Neural cell (in vitro differentiated cells): ENCODE data around the gene MRPL44. TPM values are rescaled to one million over a fixed set of nuclear protein-coding genes. Genes with fewer than 3 reads are reported as not detected.
A peak's percentile ranks its signal among the peaks of the same experiment; 100 is the strongest.

ENCODE experiments used
- H2AFZ ChIP-seq: fragments of 200-600, 300-800 bp; sonication (generic), shearing (Covaris generic); 2 replicates; pipeline ENCODE4 v1.6.0; 2014; ENCODE audit warnings: low read depth, mild to moderate bottlenecking, antibody characterized with exemption, low read length, moderate library complexity
- H3F3A ChIP-seq: fragments of 200-600 bp; shearing (Covaris generic); 2 replicates; pipeline ENCODE4 v1.6.1; 2016; ENCODE audit warnings: mild to moderate bottlenecking, moderate library complexity, mixed read lengths, antibody characterized with exemption, low read length; ENCODE audit not compliant: insufficient read depth, poor library complexity, severe bottlenecking
- H3K27ac ChIP-seq: fragments of 200-600, 300-800 bp; sonication (generic), shearing (Covaris generic); 2 replicates; pipeline ENCODE4 v1.5.1; 2014; ENCODE audit warnings: mild to moderate bottlenecking, low read length, moderate library complexity
- H3K27me3 ChIP-seq: fragments of 300-800, 200-600 bp; sonication (generic), shearing (Covaris generic); 2 replicates; pipeline ENCODE4 v1.6.0; 2014; ENCODE audit warnings: mild to moderate bottlenecking, low read depth, low read length, moderate library complexity; ENCODE audit not compliant: insufficient read depth
- H3K36me3 ChIP-seq: fragments of 300-800, 200-600 bp; sonication (generic), shearing (Covaris generic); 2 replicates; pipeline ENCODE4 v1.5.1; 2014; ENCODE audit warnings: mild to moderate bottlenecking, antibody characterized with exemption, low read length, moderate library complexity; ENCODE audit not compliant: insufficient read depth
- H3K4me2 ChIP-seq: fragments of 300-800, 200-600 bp; sonication (generic), shearing (Covaris generic); 2 replicates; pipeline ENCODE4 v1.6.0; 2014; ENCODE audit warnings: mild to moderate bottlenecking, low read length
- H3K4me3 ChIP-seq: fragments of 300-800, 200-600 bp; sonication (generic), shearing (Covaris generic); 2 replicates; pipeline ENCODE4 v1.5.1; 2014; ENCODE audit warnings: mild to moderate bottlenecking, low read length, moderate library complexity
- H3K79me2 ChIP-seq: fragments of 200-600 bp; shearing (Covaris generic); replicated peaks from 2 replicates; pipeline ENCODE4 v1.6.0; 2014; ENCODE audit warnings: mild to moderate bottlenecking, low read length, moderate library complexity; ENCODE audit not compliant: insufficient read depth
- H3K9ac ChIP-seq: fragments of 300-800, 200-600 bp; sonication (generic), shearing (Covaris generic); 2 replicates; pipeline ENCODE4 v1.6.1; 2016; ENCODE audit warnings: mild to moderate bottlenecking, low read length, mixed read lengths
- H3K9me2 ChIP-seq: fragments of 200-600 bp; shearing (Covaris generic); 2 replicates; pipeline ENCODE4 v1.6.1; 2016; ENCODE audit warnings: mild to moderate bottlenecking, low read length, mixed read lengths; ENCODE audit not compliant: insufficient read depth
- H3K9me3 ChIP-seq: fragments of 200-600, 300-800 bp; sonication (generic), shearing (Covaris generic); 2 replicates; pipeline ENCODE4 v1.6.1; 2016; ENCODE audit warnings: mild to moderate bottlenecking, mixed run types, low read length, moderate library complexity, mixed read lengths
- H4K20me1 ChIP-seq: fragments of 200-600 bp; shearing (Covaris generic); 2 replicates; pipeline ENCODE4 v1.6.1; 2016; ENCODE audit warnings: mild to moderate bottlenecking, mixed run types; ENCODE audit not compliant: insufficient read depth
- CTCF ChIP-seq: fragments of 450-650 bp; IDR thresholded peaks from 2 replicates; pipeline ENCODE4 v1.5.1; 2014; ENCODE audit warnings: antibody characterized with exemption, mild to moderate bottlenecking, moderate library complexity; ENCODE audit not compliant: poor library complexity, severe bottlenecking
- EP300 ChIP-seq: fragments of 450-650 bp; conservative IDR thresholded peaks from 2 replicates; pipeline ENCODE4 v1.6.1; 2014; ENCODE audit warnings: antibody characterized with exemption, mild to moderate bottlenecking, moderate library complexity; ENCODE audit not compliant: poor library complexity, severe bottlenecking
- EZH2 ChIP-seq: fragments of 200-600, 300-800 bp; shearing (Covaris generic), sonication (generic); IDR thresholded peaks from 2 replicates; pipeline ENCODE4 v1.6.1; 2014; ENCODE audit warnings: antibody characterized with exemption, low read length, borderline replicate concordance, mild to moderate bottlenecking; ENCODE audit not compliant: insufficient read depth, poor library complexity, severe bottlenecking
- MXI1 ChIP-seq: fragments of 450-650 bp; conservative IDR thresholded peaks from 2 replicates; pipeline ENCODE4 v1.6.1; 2014; ENCODE audit warnings: antibody characterized with exemption, mild to moderate bottlenecking; ENCODE audit not compliant: poor library complexity, severe bottlenecking
- POLR2AphosphoS5 ChIP-seq: IDR thresholded peaks from 2 replicates; pipeline ENCODE4 v1.6.1; 2012
- RAD21 ChIP-seq: fragments of 450-650 bp; conservative IDR thresholded peaks from 2 replicates; pipeline ENCODE4 v1.6.1; 2014; ENCODE audit warnings: antibody characterized with exemption, mild to moderate bottlenecking, moderate library complexity
- SMC3 ChIP-seq: fragments of 450-650 bp; conservative IDR thresholded peaks from 2 replicates; pipeline ENCODE4 v1.6.1; 2014; ENCODE audit warnings: antibody characterized with exemption, mild to moderate bottlenecking, moderate library complexity; ENCODE audit not compliant: poor library complexity
- TAF1 ChIP-seq: IDR thresholded peaks from 2 replicates; pipeline ENCODE4 v1.6.1; 2012; ENCODE audit warnings: low read depth
- polyA minus RNA-seq: library from RNA; depleted of rRNA, polyadenylated mRNA; stranded (reverse); fragments of >200 nt; gene quantifications from 2 replicates; pipeline ENCODE4 v1.2.3, GENCODE V29; 2014
- polyA plus RNA-seq: library from polyadenylated mRNA; depleted of rRNA; stranded (reverse); fragments of >200 nt; gene quantifications from 2 replicates; pipeline ENCODE4 v1.2.3, GENCODE V29; 2014
- TF ChIP-seq, protein P1 (sequence below): IDR thresholded peaks from 2 replicates; pipeline ENCODE4 v1.6.1; 2012; ENCODE audit warnings: borderline replicate concordance

Gene MRPL44
- polyA plus RNA-seq (64.1 and 70.6 TPM in 2 replicates), polyA minus RNA-seq (75.5 and 83.1 TPM in 2 replicates)

DNA sequence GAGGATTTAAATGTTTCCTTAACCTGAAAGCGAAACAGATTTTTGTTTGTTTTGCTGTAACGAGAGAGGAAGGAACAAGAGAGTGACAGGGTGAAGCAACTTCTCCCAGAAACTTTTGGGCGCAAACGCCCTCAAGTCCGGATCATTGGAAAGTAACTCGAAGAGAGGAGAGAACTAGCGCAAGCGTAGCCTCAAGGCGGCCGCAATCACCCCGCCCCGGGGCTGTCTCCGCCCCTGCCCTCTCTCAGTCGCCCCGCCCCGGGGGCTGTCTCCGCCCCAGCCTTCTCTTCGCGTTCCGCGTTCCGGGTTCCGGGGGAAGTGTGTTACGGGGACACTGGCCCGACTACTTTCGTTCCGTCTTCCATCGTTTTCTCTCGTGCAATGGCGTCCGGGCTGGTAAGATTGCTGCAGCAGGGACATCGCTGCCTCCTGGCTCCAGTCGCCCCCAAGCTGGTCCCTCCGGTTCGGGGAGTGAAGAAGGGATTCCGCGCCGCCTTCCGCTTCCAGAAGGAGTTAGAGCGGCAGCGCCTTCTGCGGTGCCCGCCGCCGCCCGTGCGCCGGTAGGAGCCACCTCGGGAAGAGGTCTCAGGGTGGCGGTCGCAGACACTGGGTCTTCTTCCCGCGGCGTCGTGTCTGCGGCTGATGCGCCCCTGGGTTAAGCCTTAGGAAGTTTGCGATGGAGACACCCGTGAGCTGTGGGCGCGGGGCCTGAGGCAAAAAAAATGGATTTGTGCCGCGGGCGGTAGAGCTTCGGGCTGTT is at the start of gene MRPL44:
Gene MRPL44, plus strand, starts transcription at position 372 of the 760 bp plus-strand sequence. Its CDS starts 10 bp downstream, at position 382.
- Histone ChIP-seq H3K36me3 (no peaks in the 10 kb centered on the region), H3K9ac (peak within 1 kb of the TSS; percentile 90), H3K79me2 (peaks cover 47% of the 10 kb centered on the region), H4K20me1 (no peaks in the 10 kb centered on the region), H3K9me3 (no peaks in the 10 kb centered on the region), H3F3A (no peaks in the 10 kb centered on the region), H3K4me3 (peak within 1 kb of the TSS; percentile 89), H3K9me2 (no peaks in the 10 kb centered on the region), H3K27me3 (no peaks in the 10 kb centered on the region), H3K4me2 (peak within 1 kb of the TSS; percentile 68), H3K27ac (peak within 1 kb of the TSS; percentile 89), H2AFZ (peak within 1 kb of the TSS; percentile 81)
- TF ChIP-seq TAF1 (peak; percentile 98), EP300 (peak; percentile 69), SMC3 (peak; percentile 41), EZH2 (no peak), POLR2AphosphoS5 (peak; percentile 96), MXI1 (peak; percentile 82), RAD21 (peak; percentile 35), CTCF (peak; percentile 36)
- TF ChIP-seq, protein P1, sequence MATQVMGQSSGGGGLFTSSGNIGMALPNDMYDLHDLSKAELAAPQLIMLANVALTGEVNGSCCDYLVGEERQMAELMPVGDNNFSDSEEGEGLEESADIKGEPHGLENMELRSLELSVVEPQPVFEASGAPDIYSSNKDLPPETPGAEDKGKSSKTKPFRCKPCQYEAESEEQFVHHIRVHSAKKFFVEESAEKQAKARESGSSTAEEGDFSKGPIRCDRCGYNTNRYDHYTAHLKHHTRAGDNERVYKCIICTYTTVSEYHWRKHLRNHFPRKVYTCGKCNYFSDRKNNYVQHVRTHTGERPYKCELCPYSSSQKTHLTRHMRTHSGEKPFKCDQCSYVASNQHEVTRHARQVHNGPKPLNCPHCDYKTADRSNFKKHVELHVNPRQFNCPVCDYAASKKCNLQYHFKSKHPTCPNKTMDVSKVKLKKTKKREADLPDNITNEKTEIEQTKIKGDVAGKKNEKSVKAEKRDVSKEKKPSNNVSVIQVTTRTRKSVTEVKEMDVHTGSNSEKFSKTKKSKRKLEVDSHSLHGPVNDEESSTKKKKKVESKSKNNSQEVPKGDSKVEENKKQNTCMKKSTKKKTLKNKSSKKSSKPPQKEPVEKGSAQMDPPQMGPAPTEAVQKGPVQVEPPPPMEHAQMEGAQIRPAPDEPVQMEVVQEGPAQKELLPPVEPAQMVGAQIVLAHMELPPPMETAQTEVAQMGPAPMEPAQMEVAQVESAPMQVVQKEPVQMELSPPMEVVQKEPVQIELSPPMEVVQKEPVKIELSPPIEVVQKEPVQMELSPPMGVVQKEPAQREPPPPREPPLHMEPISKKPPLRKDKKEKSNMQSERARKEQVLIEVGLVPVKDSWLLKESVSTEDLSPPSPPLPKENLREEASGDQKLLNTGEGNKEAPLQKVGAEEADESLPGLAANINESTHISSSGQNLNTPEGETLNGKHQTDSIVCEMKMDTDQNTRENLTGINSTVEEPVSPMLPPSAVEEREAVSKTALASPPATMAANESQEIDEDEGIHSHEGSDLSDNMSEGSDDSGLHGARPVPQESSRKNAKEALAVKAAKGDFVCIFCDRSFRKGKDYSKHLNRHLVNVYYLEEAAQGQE, result peak; percentile 94

DNA sequence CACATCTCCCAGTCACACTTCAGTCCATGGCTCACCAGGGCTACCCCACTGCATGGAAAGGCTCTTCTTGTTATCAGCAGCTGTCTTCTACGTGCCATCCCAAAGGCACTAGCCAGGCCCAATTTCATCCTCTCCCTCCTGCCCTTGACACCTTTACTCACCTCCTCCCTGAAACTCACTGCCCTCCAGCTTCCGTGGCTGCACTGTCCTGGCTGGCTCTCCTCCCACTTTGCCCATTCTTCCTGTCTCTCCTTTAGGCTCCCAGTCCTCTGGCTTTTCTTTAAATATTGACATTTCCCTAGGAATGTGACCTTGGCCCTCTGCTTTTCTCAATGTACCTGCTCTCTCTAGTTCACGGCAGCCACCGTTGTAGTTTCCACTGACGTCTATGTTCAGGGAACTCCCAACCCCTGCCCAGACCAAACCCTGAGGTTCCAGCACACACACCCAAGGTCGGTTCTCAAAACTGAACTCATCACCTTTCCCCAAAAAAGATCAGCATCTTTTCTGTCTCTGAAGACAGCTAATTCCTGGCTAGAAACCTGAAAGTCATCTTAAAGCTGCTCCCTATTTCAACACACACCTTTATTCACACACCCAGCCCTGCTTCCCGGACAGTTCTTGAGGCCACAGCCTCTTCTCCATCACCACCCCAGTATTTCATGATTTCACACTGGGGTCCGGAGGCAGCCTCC is 48.8 kb upstream of the MRPL44 start:
- Histone ChIP-seq H3K36me3 (no peaks in the 10 kb centered on the region), H4K20me1 (no peaks in the 10 kb centered on the region), H3F3A (no peaks in the 10 kb centered on the region), H3K9me3 (no peaks in the 10 kb centered on the region), H3K27me3 (no peaks in the 10 kb centered on the region), H2AFZ (no peak overlapping the region), H3K9ac (no peak overlapping the region), H3K79me2 (no peaks in the 10 kb centered on the region), H3K4me3 (no peak overlapping the region), H3K9me2 (no peaks in the 10 kb centered on the region), H3K4me2 (no peak overlapping the region), H3K27ac (no peak overlapping the region)
- TF ChIP-seq SMC3 (no peak), CTCF (no peak), POLR2AphosphoS5 (no peak), RAD21 (no peak), MXI1 (no peak), EZH2 (no peak), TAF1 (no peak), EP300 (no peak)
- TF ChIP-seq, protein P1, result no peak
